Measurements from ENCODE around the gene TMA7. TPM values are rescaled to one million over a fixed set of nuclear protein-coding genes. Genes with fewer than 3 reads are reported as not detected.

TMA7 gene
- total and polyA plus RNA-seq, 2 of the 13 experiments (the other 11 are each of a cell fraction or from before 2014, with no cell fraction given) = 100 to 486 TPM

GRCh38 chr3:48428572-48429316, 11.3 kb upstream of the TMA7 start (continued):
- TF ChIP-seq, protein P1, sequence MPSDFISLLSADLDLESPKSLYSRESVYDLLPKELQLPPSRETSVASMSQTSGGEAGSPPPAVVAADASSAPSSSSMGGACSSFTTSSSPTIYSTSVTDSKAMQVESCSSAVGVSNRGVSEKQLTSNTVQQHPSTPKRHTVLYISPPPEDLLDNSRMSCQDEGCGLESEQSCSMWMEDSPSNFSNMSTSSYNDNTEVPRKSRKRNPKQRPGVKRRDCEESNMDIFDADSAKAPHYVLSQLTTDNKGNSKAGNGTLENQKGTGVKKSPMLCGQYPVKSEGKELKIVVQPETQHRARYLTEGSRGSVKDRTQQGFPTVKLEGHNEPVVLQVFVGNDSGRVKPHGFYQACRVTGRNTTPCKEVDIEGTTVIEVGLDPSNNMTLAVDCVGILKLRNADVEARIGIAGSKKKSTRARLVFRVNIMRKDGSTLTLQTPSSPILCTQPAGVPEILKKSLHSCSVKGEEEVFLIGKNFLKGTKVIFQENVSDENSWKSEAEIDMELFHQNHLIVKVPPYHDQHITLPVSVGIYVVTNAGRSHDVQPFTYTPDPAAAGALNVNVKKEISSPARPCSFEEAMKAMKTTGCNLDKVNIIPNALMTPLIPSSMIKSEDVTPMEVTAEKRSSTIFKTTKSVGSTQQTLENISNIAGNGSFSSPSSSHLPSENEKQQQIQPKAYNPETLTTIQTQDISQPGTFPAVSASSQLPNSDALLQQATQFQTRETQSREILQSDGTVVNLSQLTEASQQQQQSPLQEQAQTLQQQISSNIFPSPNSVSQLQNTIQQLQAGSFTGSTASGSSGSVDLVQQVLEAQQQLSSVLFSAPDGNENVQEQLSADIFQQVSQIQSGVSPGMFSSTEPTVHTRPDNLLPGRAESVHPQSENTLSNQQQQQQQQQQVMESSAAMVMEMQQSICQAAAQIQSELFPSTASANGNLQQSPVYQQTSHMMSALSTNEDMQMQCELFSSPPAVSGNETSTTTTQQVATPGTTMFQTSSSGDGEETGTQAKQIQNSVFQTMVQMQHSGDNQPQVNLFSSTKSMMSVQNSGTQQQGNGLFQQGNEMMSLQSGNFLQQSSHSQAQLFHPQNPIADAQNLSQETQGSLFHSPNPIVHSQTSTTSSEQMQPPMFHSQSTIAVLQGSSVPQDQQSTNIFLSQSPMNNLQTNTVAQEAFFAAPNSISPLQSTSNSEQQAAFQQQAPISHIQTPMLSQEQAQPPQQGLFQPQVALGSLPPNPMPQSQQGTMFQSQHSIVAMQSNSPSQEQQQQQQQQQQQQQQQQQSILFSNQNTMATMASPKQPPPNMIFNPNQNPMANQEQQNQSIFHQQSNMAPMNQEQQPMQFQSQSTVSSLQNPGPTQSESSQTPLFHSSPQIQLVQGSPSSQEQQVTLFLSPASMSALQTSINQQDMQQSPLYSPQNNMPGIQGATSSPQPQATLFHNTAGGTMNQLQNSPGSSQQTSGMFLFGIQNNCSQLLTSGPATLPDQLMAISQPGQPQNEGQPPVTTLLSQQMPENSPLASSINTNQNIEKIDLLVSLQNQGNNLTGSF (CRISPR knock-in tag; IDR thresholded peaks at IDR 0.05) = no peak
- peak; percentile 3; the same call in 1 of the 2 replicates for TF ChIP-seq ZMAT3 (CRISPR knock-in tag; conservative IDR thresholded peaks at IDR 0.05)
- TF ChIP-seq MAX (IDR thresholded peaks at IDR 0.05) = no peak
- peak; percentile 79; the same call in 1 of the 2 replicates for TF ChIP-seq ZNF543 (CRISPR knock-in tag; IDR thresholded peaks at IDR 0.05)
- TF ChIP-seq SIX4 (CRISPR knock-in tag; IDR thresholded peaks at IDR 0.05) = peak; percentile 46; the same call in 1 of the 2 replicates
- TF ChIP-seq KLF13 (CRISPR knock-in tag; IDR thresholded peaks at IDR 0.05) = no peak
- no peak for TF ChIP-seq ZNF503 (CRISPR knock-in tag; IDR thresholded peaks at IDR 0.05)
- no peak for TF ChIP-seq ZNF780A (CRISPR knock-in tag; IDR thresholded peaks at IDR 0.05)
- no peak for TF ChIP-seq JUND (CRISPR knock-in tag; IDR thresholded peaks at IDR 0.05)
- no peak; the same call in 1 of the 2 replicates for TF ChIP-seq DMAP1 (CRISPR knock-in tag; IDR thresholded peaks at IDR 0.05)
- no peak for TF ChIP-seq HMG20A (CRISPR knock-in tag; IDR thresholded peaks at IDR 0.05; ENCODE audit: borderline replicate concordance)
- no peak for TF ChIP-seq CENPBD1 (CRISPR knock-in tag; IDR thresholded peaks at IDR 0.05; ENCODE audit: borderline replicate concordance, low read depth)
- TF ChIP-seq RNF2 (conservative IDR thresholded peaks at IDR 0.05; ENCODE audit: low read depth) = no peak
- peak; percentile 36 for TF ChIP-seq HDAC2 (CRISPR knock-in tag; IDR thresholded peaks at IDR 0.05)
- TF ChIP-seq, protein P2, sequence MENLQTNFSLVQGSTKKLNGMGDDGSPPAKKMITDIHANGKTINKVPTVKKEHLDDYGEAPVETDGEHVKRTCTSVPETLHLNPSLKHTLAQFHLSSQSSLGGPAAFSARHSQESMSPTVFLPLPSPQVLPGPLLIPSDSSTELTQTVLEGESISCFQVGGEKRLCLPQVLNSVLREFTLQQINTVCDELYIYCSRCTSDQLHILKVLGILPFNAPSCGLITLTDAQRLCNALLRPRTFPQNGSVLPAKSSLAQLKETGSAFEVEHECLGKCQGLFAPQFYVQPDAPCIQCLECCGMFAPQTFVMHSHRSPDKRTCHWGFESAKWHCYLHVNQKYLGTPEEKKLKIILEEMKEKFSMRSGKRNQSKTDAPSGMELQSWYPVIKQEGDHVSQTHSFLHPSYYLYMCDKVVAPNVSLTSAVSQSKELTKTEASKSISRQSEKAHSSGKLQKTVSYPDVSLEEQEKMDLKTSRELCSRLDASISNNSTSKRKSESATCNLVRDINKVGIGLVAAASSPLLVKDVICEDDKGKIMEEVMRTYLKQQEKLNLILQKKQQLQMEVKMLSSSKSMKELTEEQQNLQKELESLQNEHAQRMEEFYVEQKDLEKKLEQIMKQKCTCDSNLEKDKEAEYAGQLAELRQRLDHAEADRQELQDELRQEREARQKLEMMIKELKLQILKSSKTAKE (CRISPR knock-in tag; IDR thresholded peaks at IDR 0.05; ENCODE audit: borderline replicate concordance) = peak; percentile 78
- peak; percentile 54; the same call in 1 of the 2 replicates for TF ChIP-seq ESRRA (CRISPR knock-in tag; IDR thresholded peaks at IDR 0.05; ENCODE audit: low read depth)
- no peak for TF ChIP-seq DNMT1 (CRISPR knock-in tag; IDR thresholded peaks at IDR 0.05)
- peak; percentile 34 for TF ChIP-seq FOXA3 (CRISPR knock-in tag; IDR thresholded peaks at IDR 0.05)
- TF ChIP-seq REL (CRISPR knock-in tag; conservative IDR thresholded peaks at IDR 0.05) = no peak
- TF ChIP-seq, protein P3, sequence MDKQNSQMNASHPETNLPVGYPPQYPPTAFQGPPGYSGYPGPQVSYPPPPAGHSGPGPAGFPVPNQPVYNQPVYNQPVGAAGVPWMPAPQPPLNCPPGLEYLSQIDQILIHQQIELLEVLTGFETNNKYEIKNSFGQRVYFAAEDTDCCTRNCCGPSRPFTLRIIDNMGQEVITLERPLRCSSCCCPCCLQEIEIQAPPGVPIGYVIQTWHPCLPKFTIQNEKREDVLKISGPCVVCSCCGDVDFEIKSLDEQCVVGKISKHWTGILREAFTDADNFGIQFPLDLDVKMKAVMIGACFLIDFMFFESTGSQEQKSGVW (CRISPR knock-in tag; IDR thresholded peaks at IDR 0.05; ENCODE audit: borderline replicate concordance) = no peak
